ENCODE data around the gene OTULIN. TPM values are rescaled to one million over a fixed set of nuclear protein-coding genes. Genes with fewer than 3 reads are reported as not detected.

OTULIN gene
- total and polyA plus RNA-seq, 4 donors, result 8.6 to 44.4 (median 12.1) TPM

DNA sequence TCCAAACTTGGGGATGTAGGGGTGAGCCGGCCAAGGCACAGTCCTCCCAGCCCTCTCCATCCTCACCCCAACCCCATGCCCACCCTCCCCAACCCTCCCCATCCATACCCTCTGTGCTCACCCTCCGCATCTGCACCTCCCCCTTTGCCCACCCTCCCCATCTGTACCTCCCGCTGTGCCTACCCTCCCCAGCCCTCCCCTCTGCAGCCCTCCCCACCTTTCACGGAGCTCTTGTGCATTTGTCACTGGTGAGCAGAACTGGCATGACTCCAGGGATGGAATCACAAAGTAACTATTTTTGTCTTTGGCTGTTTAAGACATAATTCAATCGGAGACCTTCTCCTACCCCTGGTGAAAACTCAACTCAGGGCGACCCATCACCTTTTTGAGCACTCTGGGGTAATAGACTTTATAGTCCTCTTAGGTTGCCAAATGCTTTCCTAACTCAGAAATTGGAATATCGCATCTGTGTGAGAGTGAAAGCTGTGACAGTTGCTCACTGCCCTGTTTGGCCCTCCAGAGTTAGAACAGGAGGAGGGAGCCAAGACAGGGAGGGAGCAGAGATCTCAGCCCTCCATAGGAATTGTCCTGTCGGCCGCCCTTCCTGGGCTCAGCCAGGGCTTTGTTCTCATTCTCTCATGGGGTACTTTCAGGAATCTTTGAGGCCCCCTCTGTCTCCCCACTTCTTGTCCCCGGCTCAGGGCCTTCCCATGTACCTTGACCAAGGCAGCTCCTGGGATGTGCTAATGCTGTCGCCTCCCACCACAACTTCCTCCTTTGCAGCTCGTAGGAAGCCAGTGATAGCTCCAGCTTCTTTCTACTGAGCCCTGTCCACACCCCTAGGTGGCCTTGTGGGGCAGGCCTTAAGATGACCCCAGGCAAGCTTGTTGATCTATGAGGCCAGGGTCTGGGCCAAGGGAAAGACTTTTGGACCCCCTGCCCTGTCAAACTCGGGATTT lies 36.2 kb downstream of the OTULIN start:
- no peak for DNase-seq (ENCODE audit: low spot score)
- TF ChIP-seq RXRA (IDR thresholded peaks at IDR 0.05) (no peak), ZBTB33 (IDR thresholded peaks at IDR 0.05) (no peak), SP1 (IDR thresholded peaks at IDR 0.05) (no peak), NR2F2 (IDR thresholded peaks at IDR 0.05) (no peak), CTCF (IDR thresholded peaks at IDR 0.05; ENCODE audit: low read depth, low read length, missing input control) (no peak), GABPA (IDR thresholded peaks at IDR 0.05 in 1 of 2, conservative IDR thresholded peaks at IDR 0.05 in 1 of 2) (no peak), REST (IDR thresholded peaks at IDR 0.05) (no peak), YY1 (IDR thresholded peaks at IDR 0.05) (no peak), JUND (IDR thresholded peaks at IDR 0.05) (no peak), HNF4G (IDR thresholded peaks at IDR 0.05) (no peak), FOXA1 (IDR thresholded peaks at IDR 0.05) (no peak), RAD21 (IDR thresholded peaks at IDR 0.05) (no peak)
- TF ChIP-seq, protein P1, sequence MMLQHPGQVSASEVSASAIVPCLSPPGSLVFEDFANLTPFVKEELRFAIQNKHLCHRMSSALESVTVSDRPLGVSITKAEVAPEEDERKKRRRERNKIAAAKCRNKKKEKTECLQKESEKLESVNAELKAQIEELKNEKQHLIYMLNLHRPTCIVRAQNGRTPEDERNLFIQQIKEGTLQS (IDR thresholded peaks at IDR 0.05), result no peak
- TF ChIP-seq, protein P2, sequence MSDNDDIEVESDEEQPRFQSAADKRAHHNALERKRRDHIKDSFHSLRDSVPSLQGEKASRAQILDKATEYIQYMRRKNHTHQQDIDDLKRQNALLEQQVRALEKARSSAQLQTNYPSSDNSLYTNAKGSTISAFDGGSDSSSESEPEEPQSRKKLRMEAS (IDR thresholded peaks at IDR 0.05), result no peak
- peaks cover 0 to 16% (median 10%) of the 10 kb centered on the region in 4 donors for H3K36me3 ChIP-seq (ENCODE audit: control insufficient read depth in 4 of 4, insufficient read depth in 3 of 4, low read depth in 1 of 4, low read length in 3 of 4)
- WGBS, result 80% methylated on average over 13 of the region's 13 CpGs
- no peak overlapping the region for H3K9ac ChIP-seq (ENCODE audit: low read depth in 1 of 2, low read length in 2 of 2)
- H3K4me3 ChIP-seq (ENCODE audit: low read depth in 1 of 3, low read length in 3 of 3), result no peak overlapping the region
- no peaks in the 10 kb centered on the region for H3K27me3 ChIP-seq (ENCODE audit: control insufficient read depth in 4 of 4, insufficient read depth in 4 of 4, low read length in 3 of 4)
- peaks cover 11 to 44% (median 32%) of the 10 kb centered on the region in 4 donors for H3K4me1 ChIP-seq (ENCODE audit: control insufficient read depth in 4 of 4, insufficient read depth in 4 of 4, low read length in 3 of 4)
- no peak overlapping the region for H3K27ac ChIP-seq (ENCODE audit: low read depth in 1 of 2, low read length in 2 of 2)
- H3K9me3 ChIP-seq (ENCODE audit: control insufficient read depth in 4 of 4, low read length in 3 of 4), result no peaks in the 10 kb centered on the region

Data from liver (tissue), 9 donors.